HEK293 (cell line): ENCODE measurements around the gene SLC25A44.
A peak's percentile ranks its signal among the peaks of the same experiment; 100 is the strongest.

Experiments used
- CTCF ChIA-PET: fragments of 350-600 bp; formaldehyde crosslinking; extraction: SDS; loops from one replicate; lab custom pipeline; 2021; ENCODE audit warnings: antibody characterized with exemption; lab: Yijun Ruan, JAX
- POLR2A ChIA-PET: fragments of 300-600 bp; formaldehyde crosslinking; extraction: SDS; loops from one replicate; lab custom pipeline; 2020; ENCODE audit warnings: antibody characterized with exemption, inconsistent platforms; lab: Yijun Ruan, JAX
- H3K27ac ChIP-seq: fragments of 200-500 bp; sonication (Bioruptor generic); 2 replicates; pipeline ENCODE4 v1.5.1; 2014; ENCODE audit warnings: low read depth, low read length, control low read depth, inconsistent platforms; ENCODE audit errors: extremely low read depth
- H3K36me3 ChIP-seq, 2 experiments: fragments of 200-500 bp in 1 of 2; sonication (Bioruptor generic) in 1 of 2; 1 replicate in 1 of 2; 2 replicates in 1 of 2; pipeline ENCODE4 v1.5.1; 2014 to 2017; ENCODE audit warnings: inconsistent platforms in 2 of 2, low read length in 2 of 2; ENCODE audit not compliant: control insufficient read depth in 2 of 2, insufficient read depth in 1 of 2
- H3K4me1 ChIP-seq: fragments of 200-500 bp; sonication (Bioruptor generic); 2 replicates; pipeline ENCODE4 v1.5.1; 2014; ENCODE audit warnings: mild to moderate bottlenecking, low read length, inconsistent platforms; ENCODE audit not compliant: control insufficient read depth, insufficient read depth
- H3K4me3 ChIP-seq: 2 replicates; pipeline ENCODE4 v1.5.1; 2011; ENCODE audit warnings: low read depth, mild to moderate bottlenecking, control low read depth, low read length, moderate library complexity
- H3K9me3 ChIP-seq: fragments of 200-500 bp; sonication (Bioruptor generic); 2 replicates; pipeline ENCODE4 v1.5.1; 2014; ENCODE audit warnings: low read depth, low read length, inconsistent platforms; ENCODE audit not compliant: control insufficient read depth, insufficient read depth
- KLF10 ChIP-seq: fragments of 450-650 bp; IDR thresholded peaks from 2 replicates; pipeline ENCODE4 v1.5.1; 2018; ENCODE audit warnings: missing biosample characterization, mild to moderate bottlenecking, missing genetic modification characterization
- KLF17 ChIP-seq: fragments of 450-650 bp; formaldehyde crosslinking; IDR thresholded peaks from 2 replicates; pipeline ENCODE4 v1.5.1; 2016; ENCODE audit warnings: missing biosample characterization, missing genetic modification characterization
- MYNN ChIP-seq: fragments of 450-650 bp; formaldehyde crosslinking; IDR thresholded peaks from 2 replicates; pipeline ENCODE4 v1.5.1; 2016; ENCODE audit warnings: missing biosample characterization, missing genetic modification characterization, borderline replicate concordance
- RBAK ChIP-seq: fragments of 450-650 bp; formaldehyde crosslinking; IDR thresholded peaks from 2 replicates; pipeline ENCODE4 v1.5.1; 2016; ENCODE audit warnings: missing biosample characterization, missing genetic modification characterization
- REPIN1 ChIP-seq: fragments of 450-650 bp; formaldehyde crosslinking; IDR thresholded peaks from 2 replicates; pipeline ENCODE4 v1.5.1; 2017; ENCODE audit warnings: missing biosample characterization, missing genetic modification characterization, low read depth
- SALL2 ChIP-seq: fragments of 450-650 bp; formaldehyde crosslinking; IDR thresholded peaks from 2 replicates; pipeline ENCODE4 v1.5.0; 2017; ENCODE audit warnings: missing biosample characterization, mild to moderate bottlenecking, missing genetic modification characterization, borderline replicate concordance
- SCRT1 ChIP-seq: fragments of 450-650 bp; formaldehyde crosslinking; IDR thresholded peaks from 2 replicates; pipeline ENCODE4 v1.5.1; 2016; ENCODE audit warnings: missing biosample characterization, missing genetic modification characterization, borderline replicate concordance
- SCRT2 ChIP-seq: fragments of 450-650 bp; formaldehyde crosslinking; IDR thresholded peaks from 2 replicates; pipeline ENCODE4 v1.5.1; 2016; ENCODE audit warnings: missing biosample characterization, missing genetic modification characterization
- SP7 ChIP-seq: fragments of 450-650 bp; formaldehyde crosslinking; IDR thresholded peaks from 2 replicates; pipeline ENCODE4 v1.5.1; 2016; ENCODE audit warnings: missing biosample characterization, missing genetic modification characterization
- ZBTB26 ChIP-seq: fragments of 450-650 bp; formaldehyde crosslinking; optimal IDR thresholded peaks from 2 replicates; pipeline ENCODE3; 2016; ENCODE audit warnings: missing biosample characterization, mild to moderate bottlenecking, missing genetic modification characterization
- ZFP41 ChIP-seq: fragments of 450-650 bp; formaldehyde crosslinking; IDR thresholded peaks from 2 replicates; pipeline ENCODE4 v1.5.1; 2016; ENCODE audit warnings: missing biosample characterization, missing genetic modification characterization, borderline replicate concordance
- ZNF155 ChIP-seq: fragments of 450-650 bp; formaldehyde crosslinking; IDR thresholded peaks from 2 replicates; pipeline ENCODE4 v1.5.1; 2016; ENCODE audit warnings: missing biosample characterization, missing genetic modification characterization
- ZNF2 ChIP-seq: fragments of 450-650 bp; formaldehyde crosslinking; IDR thresholded peaks from 2 replicates; pipeline ENCODE4 v1.5.1; 2016; ENCODE audit warnings: missing biosample characterization, missing genetic modification characterization
- ZNF280D ChIP-seq: fragments of 450-650 bp; formaldehyde crosslinking; IDR thresholded peaks from 2 replicates; pipeline ENCODE4 v1.5.1; 2016; ENCODE audit warnings: missing biosample characterization, missing genetic modification characterization
- ZNF324 ChIP-seq: fragments of 450-650 bp; formaldehyde crosslinking; IDR thresholded peaks from 2 replicates; pipeline ENCODE4 v1.5.1; 2016; ENCODE audit warnings: missing biosample characterization, missing genetic modification characterization
- ZNF350 ChIP-seq: fragments of 450-650 bp; formaldehyde crosslinking; IDR thresholded peaks from 2 replicates; pipeline ENCODE4 v1.5.0; 2017; ENCODE audit warnings: missing biosample characterization, mild to moderate bottlenecking, missing genetic modification characterization
- ZNF398 ChIP-seq: fragments of 450-650 bp; formaldehyde crosslinking; IDR thresholded peaks from 2 replicates; pipeline ENCODE4 v1.5.1; 2017; ENCODE audit warnings: missing biosample characterization, missing genetic modification characterization
- ZNF449 ChIP-seq: fragments of 450-650 bp; formaldehyde crosslinking; IDR thresholded peaks from 2 replicates; pipeline ENCODE4 v1.5.1; 2017; ENCODE audit warnings: missing biosample characterization, mild to moderate bottlenecking, missing genetic modification characterization, moderate library complexity
- ZNF548 ChIP-seq: fragments of 450-650 bp; formaldehyde crosslinking; IDR thresholded peaks from 2 replicates; pipeline ENCODE4 v1.5.1; 2016; ENCODE audit warnings: missing biosample characterization, missing genetic modification characterization
- ZNF549 ChIP-seq: fragments of 450-650 bp; IDR thresholded peaks from 2 replicates; pipeline ENCODE4 v1.5.1; 2018; ENCODE audit warnings: missing biosample characterization, missing genetic modification characterization, mild to moderate bottlenecking, inconsistent platforms, moderate library complexity
- ZNF664 ChIP-seq: fragments of 450-650 bp; formaldehyde crosslinking; IDR thresholded peaks from 2 replicates; pipeline ENCODE4 v1.5.1; 2016; ENCODE audit warnings: missing biosample characterization, missing genetic modification characterization
- ZNF704 ChIP-seq: fragments of 450-650 bp; formaldehyde crosslinking; IDR thresholded peaks from 2 replicates; pipeline ENCODE4 v1.5.1; 2016; ENCODE audit warnings: missing biosample characterization, missing genetic modification characterization
- ZNF768 ChIP-seq: fragments of 450-650 bp; formaldehyde crosslinking; IDR thresholded peaks from 2 replicates; pipeline ENCODE4 v1.5.1; 2018; ENCODE audit warnings: missing biosample characterization, mild to moderate bottlenecking, missing genetic modification characterization
- ZNF791 ChIP-seq: fragments of 450-650 bp; formaldehyde crosslinking; IDR thresholded peaks from 2 replicates; pipeline ENCODE4 v1.5.1; 2016; ENCODE audit warnings: missing biosample characterization, missing genetic modification characterization
- ZSCAN18 ChIP-seq: fragments of 450-650 bp; formaldehyde crosslinking; IDR thresholded peaks from 2 replicates; pipeline ENCODE4 v1.5.1; 2016; ENCODE audit warnings: missing biosample characterization, missing genetic modification characterization

SLC25A44 gene

GRCh38 chr1:156204686-156205085, 10.8 kb downstream of the SLC25A44 start:
- no peak for TF ChIP-seq ZNF548 (tag by site-specific recombination)
- no peak for TF ChIP-seq ZNF704 (tag by site-specific recombination)
- TF ChIP-seq ZNF280D = no peak
- TF ChIP-seq ZNF350 = no peak
- no peak for TF ChIP-seq ZNF2 (tag by site-specific recombination)
- no peak for TF ChIP-seq ZSCAN18
- no peak for TF ChIP-seq KLF10
- no peak for TF ChIP-seq RBAK (tag by site-specific recombination)
- no peak for TF ChIP-seq ZNF549 (tag by site-specific recombination)
- no peak for TF ChIP-seq ZNF155 (tag by site-specific recombination)
- no peak for TF ChIP-seq ZNF324 (tag by site-specific recombination)
- no peak for TF ChIP-seq REPIN1
- no peak for TF ChIP-seq ZNF791 (tag by site-specific recombination)
- TF ChIP-seq SALL2 = no peak
- TF ChIP-seq, all 188 proteins: peak for 0
- no peak overlapping the region for H3K27ac ChIP-seq
- ChIA-PET POLR2A (interaction anchor here (1.5 kb wide), 1 partner anchor 11 kb away, joined by 3 read pairs; the partner anchor contains the start of gene SLC25A44), CTCF (no interaction called here)
- H3K4me3 ChIP-seq = no peak overlapping the region
- no peaks in the 10 kb centered on the region for H3K4me1 ChIP-seq
- H3K9me3 ChIP-seq = no peaks in the 10 kb centered on the region
- H3K36me3 ChIP-seq = peaks cover 21 to 72% of the 10 kb centered on the region in 2 experiments; a peak in 2 of 3 replicates

- Histone ChIP-seq H3K9me3 (no peaks in the 10 kb centered on the region), H3K4me3 (no peak overlapping the region), H3K27ac (no peak overlapping the region), H3K36me3 (peaks cover 13 to 57% of the 10 kb centered on the region in 2 experiments; a peak in 2 of 3 replicates), H3K4me1 (no peaks in the 10 kb centered on the region)
- ChIA-PET POLR2A (no interaction called here), CTCF (interaction anchor here (0.7 to 1.3 kb wide), 3 partner anchors 12 to 16 kb away, joined by 3 to 7 read pairs (median 4); no protein-coding TSS in a partner anchor)
- TF ChIP-seq SP7 (tag by site-specific recombination) = no peak
- no peak for TF ChIP-seq KLF17 (tag by site-specific recombination)
- TF ChIP-seq SCRT1 = peak; percentile 68; the same call in 1 of the 2 replicates
- no peak for TF ChIP-seq ZNF398 (tag by site-specific recombination)
- no peak for TF ChIP-seq ZNF449 (tag by site-specific recombination)
- TF ChIP-seq ZFP41 (tag by site-specific recombination) = no peak
- TF ChIP-seq ZBTB26 = no peak
- TF ChIP-seq ZNF664 (tag by site-specific recombination) = no peak
- TF ChIP-seq SCRT2 = peak; percentile 94
- no peak for TF ChIP-seq MYNN
- TF ChIP-seq ZNF768 (tag by site-specific recombination) = no peak
These were observed 17.3 kb downstream of the SLC25A44 start for GRCh38 chr1:156211243-156211642.
